Measurements from ENCODE around the gene RBM4.

DNA sequence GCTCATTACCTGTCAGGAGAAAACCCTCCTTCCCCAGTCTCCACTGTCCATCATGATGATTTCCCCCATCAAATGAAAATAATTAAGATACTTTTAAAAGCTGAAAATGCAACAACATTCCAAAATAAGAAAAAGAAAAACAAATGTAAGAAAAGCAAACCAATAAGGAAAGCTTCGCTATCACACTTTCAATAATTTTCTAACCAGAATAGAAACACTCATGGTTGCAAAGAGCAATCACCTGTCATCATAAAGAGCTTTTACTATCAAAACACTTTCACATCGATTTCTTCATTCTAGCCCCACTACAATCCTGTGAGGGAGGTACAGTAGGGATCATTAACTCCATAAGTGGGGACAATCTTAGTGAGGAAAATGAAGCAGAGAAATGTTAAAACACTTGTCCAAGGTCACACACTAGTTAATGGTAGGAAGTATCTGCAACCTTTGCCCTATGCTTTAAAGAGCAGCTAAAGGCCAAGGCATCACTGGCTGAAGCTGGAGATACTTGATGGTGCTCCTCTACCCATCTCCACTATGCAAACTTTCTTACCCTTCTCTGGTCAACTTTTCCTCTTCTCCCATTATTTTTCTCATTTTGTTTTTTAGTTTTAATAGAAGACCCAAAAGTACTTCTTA, 36.6 kb downstream of the RBM4 start:
- TF ChIP-seq POLR2AphosphoS5 (IDR thresholded peaks at IDR 0.05; ENCODE audit: low read depth, low read length), result no peak
- no peak for TF ChIP-seq TAF1 (IDR thresholded peaks at IDR 0.05; ENCODE audit: borderline replicate concordance, insufficient read depth, low read length)
- no peak for TF ChIP-seq SIN3A (IDR thresholded peaks at IDR 0.05; ENCODE audit: borderline replicate concordance, insufficient read depth, low read length)
- TF ChIP-seq, protein P1, sequence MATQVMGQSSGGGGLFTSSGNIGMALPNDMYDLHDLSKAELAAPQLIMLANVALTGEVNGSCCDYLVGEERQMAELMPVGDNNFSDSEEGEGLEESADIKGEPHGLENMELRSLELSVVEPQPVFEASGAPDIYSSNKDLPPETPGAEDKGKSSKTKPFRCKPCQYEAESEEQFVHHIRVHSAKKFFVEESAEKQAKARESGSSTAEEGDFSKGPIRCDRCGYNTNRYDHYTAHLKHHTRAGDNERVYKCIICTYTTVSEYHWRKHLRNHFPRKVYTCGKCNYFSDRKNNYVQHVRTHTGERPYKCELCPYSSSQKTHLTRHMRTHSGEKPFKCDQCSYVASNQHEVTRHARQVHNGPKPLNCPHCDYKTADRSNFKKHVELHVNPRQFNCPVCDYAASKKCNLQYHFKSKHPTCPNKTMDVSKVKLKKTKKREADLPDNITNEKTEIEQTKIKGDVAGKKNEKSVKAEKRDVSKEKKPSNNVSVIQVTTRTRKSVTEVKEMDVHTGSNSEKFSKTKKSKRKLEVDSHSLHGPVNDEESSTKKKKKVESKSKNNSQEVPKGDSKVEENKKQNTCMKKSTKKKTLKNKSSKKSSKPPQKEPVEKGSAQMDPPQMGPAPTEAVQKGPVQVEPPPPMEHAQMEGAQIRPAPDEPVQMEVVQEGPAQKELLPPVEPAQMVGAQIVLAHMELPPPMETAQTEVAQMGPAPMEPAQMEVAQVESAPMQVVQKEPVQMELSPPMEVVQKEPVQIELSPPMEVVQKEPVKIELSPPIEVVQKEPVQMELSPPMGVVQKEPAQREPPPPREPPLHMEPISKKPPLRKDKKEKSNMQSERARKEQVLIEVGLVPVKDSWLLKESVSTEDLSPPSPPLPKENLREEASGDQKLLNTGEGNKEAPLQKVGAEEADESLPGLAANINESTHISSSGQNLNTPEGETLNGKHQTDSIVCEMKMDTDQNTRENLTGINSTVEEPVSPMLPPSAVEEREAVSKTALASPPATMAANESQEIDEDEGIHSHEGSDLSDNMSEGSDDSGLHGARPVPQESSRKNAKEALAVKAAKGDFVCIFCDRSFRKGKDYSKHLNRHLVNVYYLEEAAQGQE (IDR thresholded peaks at IDR 0.05; ENCODE audit: insufficient read depth in 1 of 2, low read depth in 2 of 2, low read length in 2 of 2), result no peak

All from PFSK-1 (cell line).